Thyroid gland (tissue), 4 donors: Measurements from ENCODE around the gene WNT11. TPM values are rescaled to one million over a fixed set of nuclear protein-coding genes. Genes with fewer than 3 reads are reported as not detected.

ENCODE experiments used
- DNase-seq, 2 donors: peaks; one replicate each; pipeline ENCODE4 v3.0.0-alpha.2; 2019
- H3K27ac ChIP-seq, 3 donors: fragments of 200-600 bp; sonication (generic); 1 replicate in 2 of 3; 2 replicates in 1 of 3; pipeline ENCODE4 v1.5.1; 2016 to 2019; ENCODE audit warnings: mild to moderate bottlenecking in 1 of 3, moderate library complexity in 1 of 3
- H3K27me3 ChIP-seq: fragments of 200-600 bp; sonication (generic); one replicate; pipeline ENCODE4 v1.5.1; 2019
- H3K36me3 ChIP-seq, 2 donors: fragments of 200-600 bp; sonication (generic); one replicate each; pipeline ENCODE4 v1.5.1; 2016 to 2019
- H3K4me1 ChIP-seq, 2 donors: fragments of 200-600 bp; sonication (generic); one replicate each; pipeline ENCODE4 v1.5.1; 2017 to 2019
- H3K4me3 ChIP-seq, 3 donors: fragments of 200-600 bp; sonication (generic); replicated peaks in 1 of 3; 1 replicate in 2 of 3; 2 replicates in 1 of 3; pipeline ENCODE4 v1.5.1; 2016; ENCODE audit warnings: mild to moderate bottlenecking in 1 of 3
- H3K9me3 ChIP-seq: fragments of 200-600 bp; sonication (generic); one replicate; pipeline ENCODE4 v1.5.1; 2017
- POLR2A ChIP-seq, 2 donors: fragments of 450-650 bp; IDR thresholded peaks; one replicate each; pipeline ENCODE4 v1.6.1; 2017; ENCODE audit warnings: antibody characterized with exemption in 2 of 2, mild to moderate bottlenecking in 2 of 2, moderate library complexity in 1 of 2
- WGBS, 2 donors: methylation state at CpG; one replicate each; pipeline ENCODE4 v1.1.5; 2017; 5-methylcytosine and 5-hydroxymethylcytosine counted together
- intact Hi-C: fragments of 100-400 bp; cut with DNase I; formaldehyde crosslinking; loops from one replicate; pipeline ENCODE4 v1.15.1; 2023
- total RNA-seq, 4 donors: library from RNA; depleted of rRNA; stranded (reverse); fragments of >200 nt; gene quantifications; one replicate each; pipeline ENCODE4 v1.2.3, GENCODE V29; 2016
- TF ChIP-seq, protein P1 (sequence below), 6 experiments: fragments of 200-600 bp in 3 of 6; fragments of 450-650 bp in 3 of 6; sonication (generic) in 3 of 6; IDR thresholded peaks; one replicate each; pipeline ENCODE4 v1.5.1; 2016 to 2019; ENCODE audit warnings: antibody characterized with exemption in 6 of 6, mild to moderate bottlenecking in 2 of 6, inconsistent platforms in 1 of 6, moderate library complexity in 1 of 6

Gene WNT11
- total RNA-seq, 4 donors from 2014 or later, result 7.3 to 31.5 (median 10.7) TPM

- Histone ChIP-seq H3K27ac (no peak overlapping the region), H3K9me3 (no peaks in the 10 kb centered on the region), H3K36me3 (no peaks in the 10 kb centered on the region), H3K27me3 (no peaks in the 10 kb centered on the region), H3K4me3 (no peak overlapping the region), H3K4me1 (no peaks in the 10 kb centered on the region)
- intact Hi-C loops, result no loop called here
- TF ChIP-seq, protein P1, sequence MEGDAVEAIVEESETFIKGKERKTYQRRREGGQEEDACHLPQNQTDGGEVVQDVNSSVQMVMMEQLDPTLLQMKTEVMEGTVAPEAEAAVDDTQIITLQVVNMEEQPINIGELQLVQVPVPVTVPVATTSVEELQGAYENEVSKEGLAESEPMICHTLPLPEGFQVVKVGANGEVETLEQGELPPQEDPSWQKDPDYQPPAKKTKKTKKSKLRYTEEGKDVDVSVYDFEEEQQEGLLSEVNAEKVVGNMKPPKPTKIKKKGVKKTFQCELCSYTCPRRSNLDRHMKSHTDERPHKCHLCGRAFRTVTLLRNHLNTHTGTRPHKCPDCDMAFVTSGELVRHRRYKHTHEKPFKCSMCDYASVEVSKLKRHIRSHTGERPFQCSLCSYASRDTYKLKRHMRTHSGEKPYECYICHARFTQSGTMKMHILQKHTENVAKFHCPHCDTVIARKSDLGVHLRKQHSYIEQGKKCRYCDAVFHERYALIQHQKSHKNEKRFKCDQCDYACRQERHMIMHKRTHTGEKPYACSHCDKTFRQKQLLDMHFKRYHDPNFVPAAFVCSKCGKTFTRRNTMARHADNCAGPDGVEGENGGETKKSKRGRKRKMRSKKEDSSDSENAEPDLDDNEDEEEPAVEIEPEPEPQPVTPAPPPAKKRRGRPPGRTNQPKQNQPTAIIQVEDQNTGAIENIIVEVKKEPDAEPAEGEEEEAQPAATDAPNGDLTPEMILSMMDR (IDR thresholded peaks at IDR 0.05), result no peak
- no peak for TF ChIP-seq POLR2A (IDR thresholded peaks at IDR 0.05)
- DNase-seq, result no peak
- 84 to 88% methylated on average over 8 to 9 of the region's 9 CpGs for WGBS, 2 donors
Observed at GRCh38 chr11:76176463-76176862, 29.8 kb downstream of the WNT11 start.

DNA sequence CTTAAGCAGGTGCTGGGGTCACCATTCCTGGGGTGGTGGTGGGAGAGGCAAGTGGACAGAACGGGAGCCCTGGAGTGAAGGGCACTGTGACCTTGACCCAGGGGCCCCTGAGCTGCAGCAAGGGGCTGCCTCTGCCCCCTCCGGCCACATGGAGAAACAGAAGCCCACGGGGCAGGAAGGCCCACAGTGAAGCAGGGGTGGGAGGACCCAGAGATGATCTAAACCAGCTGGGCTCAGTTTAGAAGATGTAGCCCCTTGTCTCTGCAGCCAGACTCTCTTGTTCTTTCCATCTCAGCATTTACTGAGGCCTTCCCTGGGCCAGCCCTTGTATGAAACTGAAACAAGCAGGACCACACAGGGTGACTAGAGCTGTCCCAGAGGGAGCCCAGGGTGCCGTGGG, 30.5 kb downstream of the WNT11 start:
- Histone ChIP-seq H3K4me3 (no peak overlapping the region), H3K27me3 (no peaks in the 10 kb centered on the region), H3K4me1 (no peaks in the 10 kb centered on the region), H3K27ac (no peak overlapping the region), H3K36me3 (no peaks in the 10 kb centered on the region), H3K9me3 (no peaks in the 10 kb centered on the region)
- no peak for TF ChIP-seq POLR2A (IDR thresholded peaks at IDR 0.05)
- TF ChIP-seq, protein P1 (IDR thresholded peaks at IDR 0.05), result no peak
- intact Hi-C loops, result no loop called here
- DNase-seq, result no peak
- 76 to 80% methylated on average over 3 of the region's 4 CpGs for WGBS, 2 donors

DNA sequence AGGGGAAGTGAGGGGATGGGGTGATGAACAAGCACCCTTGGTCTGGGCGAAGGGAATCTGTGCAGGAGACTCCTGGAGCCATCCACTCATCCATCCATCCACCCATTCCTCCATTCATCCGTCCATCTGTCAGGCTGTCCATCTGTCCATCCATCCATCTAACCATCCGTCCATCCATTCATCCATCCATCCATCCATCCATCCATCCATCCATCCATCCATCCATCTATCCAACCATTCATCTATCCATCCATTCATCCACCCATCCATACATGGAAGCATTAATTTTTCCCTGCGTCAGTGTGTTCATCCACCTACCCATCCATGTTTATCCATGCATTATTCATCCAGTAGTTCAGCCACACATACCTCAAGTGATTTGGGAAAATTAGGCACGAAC, 32.0 kb downstream of the WNT11 start:
- intact Hi-C loops, result no loop called here
- no peak overlapping the region for H3K27ac ChIP-seq
- H3K4me1 ChIP-seq, result no peaks in the 10 kb centered on the region
- no peaks in the 10 kb centered on the region for H3K27me3 ChIP-seq
- H3K4me3 ChIP-seq, result no peak overlapping the region
- no peak for DNase-seq
- TF ChIP-seq POLR2A (IDR thresholded peaks at IDR 0.05), result no peak
- TF ChIP-seq, protein P1 (IDR thresholded peaks at IDR 0.05), result no peak
- no peaks in the 10 kb centered on the region for H3K9me3 ChIP-seq
- H3K36me3 ChIP-seq, result no peaks in the 10 kb centered on the region
- WGBS, 2 donors, result 93 to 96% methylated on average over 5 of the region's 5 CpGs

GRCh38 chr11:76173663-76174062, 32.6 kb downstream of the WNT11 start:
- TF ChIP-seq POLR2A (IDR thresholded peaks at IDR 0.05), result no peak
- TF ChIP-seq, protein P1 (IDR thresholded peaks at IDR 0.05), result no peak
- Histone ChIP-seq H3K27ac (no peak overlapping the region), H3K4me1 (no peaks in the 10 kb centered on the region), H3K27me3 (no peaks in the 10 kb centered on the region), H3K9me3 (no peaks in the 10 kb centered on the region), H3K4me3 (no peak overlapping the region), H3K36me3 (no peaks in the 10 kb centered on the region)
- no peak for DNase-seq
- intact Hi-C loops, result no loop called here
- 91 to 92% methylated on average over 8 of the region's 8 CpGs for WGBS, 2 donors

DNA sequence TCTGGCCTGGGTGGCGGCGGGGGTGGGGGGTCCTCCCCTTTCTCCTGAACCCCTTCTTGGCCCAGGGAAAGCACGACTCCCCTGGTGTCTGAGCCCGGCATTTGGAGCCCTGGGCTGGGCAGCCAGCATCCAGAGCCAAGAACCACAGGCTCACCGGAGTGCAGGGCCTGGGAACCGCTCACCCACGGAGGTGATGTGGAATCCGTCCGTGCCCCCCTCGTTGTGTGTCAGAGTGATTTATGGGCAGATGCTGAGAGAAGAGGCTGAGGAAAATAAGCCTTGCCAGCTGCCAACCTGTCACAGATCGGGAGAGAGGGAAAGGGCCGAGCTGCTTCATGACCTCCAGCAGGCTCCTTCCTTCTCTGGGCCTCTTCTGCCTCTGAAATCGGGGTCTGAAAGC, 33.7 kb downstream of the WNT11 start:
- Histone ChIP-seq H3K27me3 (no peaks in the 10 kb centered on the region), H3K9me3 (no peaks in the 10 kb centered on the region), H3K4me3 (no peak overlapping the region), H3K36me3 (no peaks in the 10 kb centered on the region), H3K4me1 (no peaks in the 10 kb centered on the region), H3K27ac (no peak overlapping the region)
- intact Hi-C loops, result no loop called here
- DNase-seq, result no peak
- TF ChIP-seq, protein P1 (IDR thresholded peaks at IDR 0.05), result no peak
- TF ChIP-seq POLR2A (IDR thresholded peaks at IDR 0.05), result no peak
- WGBS, 2 donors, result 71 to 87% methylated on average over 5 to 13 of the region's 13 CpGs
